H9 (cell line): ENCODE measurements around the gene CELA2A. TPM values are rescaled to one million over a fixed set of nuclear protein-coding genes. Genes with fewer than 3 reads are reported as not detected.
"Not testable (repeated sequence)": the region's sequence is repeated elsewhere in the genome, so short reads cannot be mapped to it uniquely, and the experiment has no call there.

Experiments
- DNase-seq: peaks from one replicate; pipeline ENCODE4 v3.0.0-alpha.2; 2017
- H2AFZ ChIP-seq: one replicate; pipeline ENCODE4 v1.6.1; 2013; ENCODE audit warnings: mild to moderate bottlenecking, low read length, control low read depth, moderate library complexity
- H2AK5ac ChIP-seq: 2 replicates; pipeline ENCODE4 v1.6.1; 2013; ENCODE audit warnings: low read length, control low read depth, mixed read lengths; ENCODE audit not compliant: insufficient read length
- H2BK120ac ChIP-seq: one replicate; pipeline ENCODE4 v1.6.1; 2013; ENCODE audit warnings: low read depth, mild to moderate bottlenecking, low read length, control low read depth, inconsistent platforms; ENCODE audit not compliant: poor library complexity, severe bottlenecking
- H2BK12ac ChIP-seq: 2 replicates; pipeline ENCODE4 v1.6.1; 2013; ENCODE audit warnings: low read length, control low read depth, mixed read lengths, low read depth; ENCODE audit not compliant: insufficient read length
- H2BK15ac ChIP-seq: 2 replicates; pipeline ENCODE4 v1.6.1; 2013; ENCODE audit warnings: low read depth, low read length, control low read depth
- H2BK20ac ChIP-seq: one replicate; pipeline ENCODE4 v1.6.1; 2013; ENCODE audit warnings: low read depth, mild to moderate bottlenecking, low read length, control low read depth, inconsistent platforms; ENCODE audit not compliant: poor library complexity, severe bottlenecking
- H2BK5ac ChIP-seq: 2 replicates; pipeline ENCODE4 v1.6.1; 2013; ENCODE audit warnings: low read length, control low read depth, mixed read lengths; ENCODE audit not compliant: insufficient read length
- H3K14ac ChIP-seq: 2 replicates; pipeline ENCODE4 v1.6.1; 2013; ENCODE audit warnings: low read length, control low read depth; ENCODE audit not compliant: insufficient read depth
- H3K18ac ChIP-seq: 2 replicates; pipeline ENCODE4 v1.6.1; 2013; ENCODE audit warnings: low read depth, mild to moderate bottlenecking, mixed read lengths, low read length, control low read depth; ENCODE audit not compliant: insufficient read length
- H3K23ac ChIP-seq: 2 replicates; pipeline ENCODE4 v1.6.1; 2013; ENCODE audit warnings: low read length, control low read depth, mixed read lengths, low read depth; ENCODE audit not compliant: insufficient read length
- H3K23me2 ChIP-seq: 2 replicates; pipeline ENCODE4 v1.6.1; 2013; ENCODE audit warnings: low read depth, mild to moderate bottlenecking, mixed read lengths, low read length, control low read depth; ENCODE audit not compliant: insufficient read length, poor library complexity, severe bottlenecking
- H3K27ac ChIP-seq: 2 replicates; pipeline ENCODE4 v1.5.1; 2013; ENCODE audit warnings: low read length, control low read depth, mixed read lengths, low read depth; ENCODE audit not compliant: insufficient read length
- H3K27me3 ChIP-seq: 2 replicates; pipeline ENCODE4 v1.6.1; 2013; ENCODE audit warnings: low read length, control low read depth, inconsistent platforms; ENCODE audit not compliant: insufficient read depth
- H3K4ac ChIP-seq: 2 replicates; pipeline ENCODE4 v1.6.1; 2013; ENCODE audit warnings: low read depth, mild to moderate bottlenecking, control low read depth, inconsistent platforms, low read length, moderate library complexity
- H3K4me1 ChIP-seq: 2 replicates; pipeline ENCODE4 v1.6.1; 2013; ENCODE audit warnings: low read length, control low read depth, inconsistent platforms; ENCODE audit not compliant: insufficient read depth
- H3K4me2 ChIP-seq: 2 replicates; pipeline ENCODE4 v1.6.1; 2013; ENCODE audit warnings: low read length, control low read depth, mixed read lengths; ENCODE audit not compliant: insufficient read length, insufficient read depth
- H3K56ac ChIP-seq: 2 replicates; pipeline ENCODE4 v1.6.1; 2013; ENCODE audit warnings: low read depth, mild to moderate bottlenecking, mixed read lengths, low read length, control low read depth; ENCODE audit not compliant: insufficient read length
- H3K79me1 ChIP-seq: 2 replicates; pipeline ENCODE4 v1.6.1; 2013; ENCODE audit warnings: low read depth, mild to moderate bottlenecking, moderate library complexity, low read length, control low read depth, inconsistent platforms; ENCODE audit not compliant: insufficient read depth, poor library complexity, severe bottlenecking
- H3K79me2 ChIP-seq: 2 replicates; pipeline ENCODE4 v1.6.1; 2013; ENCODE audit warnings: low read length, control low read depth, inconsistent platforms; ENCODE audit not compliant: insufficient read depth
- H3K9ac ChIP-seq: 2 replicates; pipeline ENCODE4 v1.6.1; 2013; ENCODE audit warnings: low read length, control low read depth, mixed read lengths; ENCODE audit not compliant: insufficient read length; ENCODE audit errors: extremely low read depth
- H3K9me3 ChIP-seq: one replicate; pipeline ENCODE4 v1.6.1; 2013; ENCODE audit warnings: low read depth, low read length, inconsistent platforms; ENCODE audit not compliant: control insufficient read depth
- H3T11ph ChIP-seq: one replicate; pipeline ENCODE4 v1.6.1; 2013; ENCODE audit warnings: mild to moderate bottlenecking, low read length, control low read depth, inconsistent platforms
- H4K20me1 ChIP-seq: one replicate; pipeline ENCODE4 v1.6.1; 2013; ENCODE audit not compliant: control insufficient read depth, insufficient read length, insufficient read depth
- H4K5ac ChIP-seq: 2 replicates; pipeline ENCODE4 v1.6.1; 2013; ENCODE audit warnings: low read depth, mild to moderate bottlenecking, mixed read lengths, low read length, control low read depth; ENCODE audit not compliant: insufficient read length
- H4K8ac ChIP-seq: replicated peaks from 2 replicates; pipeline ENCODE4 v1.6.1; 2013; ENCODE audit warnings: low read length, control low read depth, mixed read lengths, low read depth; ENCODE audit not compliant: insufficient read length
- H4K91ac ChIP-seq: 2 replicates; pipeline ENCODE4 v1.6.1; 2013; ENCODE audit warnings: low read depth, mild to moderate bottlenecking, moderate library complexity, mixed read lengths, low read length, control low read depth; ENCODE audit not compliant: insufficient read length
- H3K27ac Mint-ChIP-seq, 3 experiments: 2 replicates in 2 of 3; 3 replicates in 1 of 3; pipeline ENCODE4 v1.8.0; 2020 to 2021; ENCODE audit warnings: mixed read lengths in 3 of 3, mild to moderate bottlenecking in 1 of 3, moderate library complexity in 1 of 3
- H3K27me3 Mint-ChIP-seq: 2 replicates; pipeline ENCODE4 v1.8.0; 2021; ENCODE audit warnings: low read depth, mild to moderate bottlenecking, moderate library complexity, mixed read lengths
- H3K36me3 Mint-ChIP-seq, 3 experiments: 2 replicates in 2 of 3; 3 replicates in 1 of 3; pipeline ENCODE4 v1.8.0; 2020 to 2021; ENCODE audit warnings: low read depth in 3 of 3, mixed read lengths in 3 of 3; ENCODE audit not compliant: insufficient read depth in 1 of 3
- H3K4me1 Mint-ChIP-seq, 2 experiments: 2 replicates each; pipeline ENCODE4 v1.8.0; 2020; ENCODE audit warnings: mixed read lengths in 2 of 2
- H3K4me3 Mint-ChIP-seq, 2 experiments: 2 replicates in 1 of 2; 3 replicates in 1 of 2; pipeline ENCODE4 v1.8.0; 2020 to 2021; ENCODE audit warnings: mild to moderate bottlenecking in 2 of 2, mixed read lengths in 2 of 2, moderate library complexity in 1 of 2
- H3K9me3 Mint-ChIP-seq, 2 experiments: 2 replicates in 1 of 2; 3 replicates in 1 of 2; pipeline ENCODE4 v1.8.0; 2020; ENCODE audit warnings: mild to moderate bottlenecking in 2 of 2, mixed read lengths in 2 of 2, moderate library complexity in 1 of 2
- WGBS: extraction: QIAGEN DNeasy Blood & Tissue Kit; methylation state at CpG from one replicate; pipeline ENCODE4 v1.1.7; 2013; ENCODE audit warnings: missing lambda C conversion rate, low lambda C conversion rate, mixed read lengths; ENCODE audit not compliant: insufficient read length; ENCODE audit errors: extremely low coverage; 5-methylcytosine and 5-hydroxymethylcytosine counted together
- total RNA-seq: library from RNA; stranded (reverse); gene quantifications from 2 replicates; pipeline ENCODE4 v1.2.1, GENCODE V29; 2021

CELA2A gene
- total RNA-seq, 1 experiment from 2014 or later: not detected

- H3K9me3 Mint-ChIP-seq, H3K4me2 ChIP-seq, H3K56ac ChIP-seq, H4K91ac ChIP-seq, H3K36me3 Mint-ChIP-seq, H2BK20ac ChIP-seq, H3K23me2 ChIP-seq, H3K18ac ChIP-seq, H3K9ac ChIP-seq, H3K27ac ChIP-seq, H2BK5ac ChIP-seq, H3K14ac ChIP-seq, H3K4me3 Mint-ChIP-seq, H3K79me1 ChIP-seq, H3K27me3 Mint-ChIP-seq, H3K4me1 ChIP-seq, H4K5ac ChIP-seq, H2AK5ac ChIP-seq, H2BK12ac ChIP-seq, H3T11ph ChIP-seq, H3K4ac ChIP-seq, H4K20me1 ChIP-seq, H4K8ac ChIP-seq, DNase-seq, H3K9me3 ChIP-seq, H2BK120ac ChIP-seq, H3K23ac ChIP-seq, H3K27me3 ChIP-seq, H3K79me2 ChIP-seq, H2AFZ ChIP-seq, H2BK15ac ChIP-seq, H3K27ac Mint-ChIP-seq: not testable (repeated sequence)
- WGBS: no CpG with 5 or more reads among the region's 5 CpGs
- H3K4me1 Mint-ChIP-seq: peaks cover 4 to 15% of the 10 kb centered on the region in 2 experiments; a peak in 3 of 4 replicates
These were observed 7.4 kb downstream of the CELA2A start for GRCh38 chr1:15463926-15464322.
